PC-3 (cell line): ENCODE results near the gene TRAPPC2.

Experiments
- CTCF ChIP-seq: fragments of 300-600 bp; sonication (generic); conservative IDR thresholded peaks from 2 replicates; pipeline ENCODE4 v1.5.1; 2017; ENCODE audit warnings: antibody characterized with exemption, low read depth, mild to moderate bottlenecking, low read length
- EZH2 ChIP-seq: fragments of 300-600 bp; sonication (generic); IDR thresholded peaks from one replicate; pipeline ENCODE4 v1.6.1; 2017; ENCODE audit warnings: antibody characterized with exemption, mild to moderate bottlenecking, low read length; ENCODE audit not compliant: unreplicated experiment
- EZH2phosphoT487 ChIP-seq: fragments of 300-600 bp; sonication (generic); IDR thresholded peaks from 2 replicates; pipeline ENCODE4 v1.6.1; 2018; ENCODE audit warnings: mild to moderate bottlenecking, antibody characterized with exemption, low read length, borderline replicate concordance

GRCh38 chrX:13770013-13770535 is 35.7 kb upstream of the TRAPPC2 start:
- TF ChIP-seq CTCF = no peak
- no peak for TF ChIP-seq EZH2
- no peak for TF ChIP-seq EZH2phosphoT487
